Heart right ventricle (tissue), 16 donors: ENCODE measurements around the gene STK40. TPM values are rescaled to one million over a fixed set of nuclear protein-coding genes. Genes with fewer than 3 reads are reported as not detected.

Experiments used
- ATAC-seq, 8 donors: fragments of 200-7000 bp; cut with Tn5 transposase; one replicate each; pipeline ENCODE4 v1.9.1; 2020; ENCODE audit warnings: mild to moderate bottlenecking in 8 of 8, moderate library complexity in 8 of 8, moderate number of reproducible peaks in 1 of 8
- DNase-seq, 2 donors: peaks; one replicate each; pipeline ENCODE4 v3.0.0-alpha.2; 2020
- H3K27ac ChIP-seq, 10 donors: fragments of 200-600 bp; sonication (generic) in 2 of 10; one replicate each; pipeline versions ENCODE4 v1.5.0 to v1.8.0; 2020 to 2022; ENCODE audit warnings: mild to moderate bottlenecking in 3 of 10
- H3K27me3 ChIP-seq, 7 donors: fragments of 200-600 bp; one replicate each; pipeline ENCODE4 v1.8.0; 2021 to 2022; ENCODE audit warnings: mild to moderate bottlenecking in 2 of 7
- H3K36me3 ChIP-seq, 9 donors: fragments of 200-600 bp; sonication (generic) in 1 of 9; one replicate each; pipeline versions ENCODE4 v1.5.0 to v1.8.0; 2020 to 2022; ENCODE audit warnings: mild to moderate bottlenecking in 2 of 9
- H3K4me1 ChIP-seq, 9 donors: fragments of 200-600 bp; sonication (generic) in 1 of 9; one replicate each; pipeline versions ENCODE4 v1.5.0 to v1.8.0; 2020 to 2022; ENCODE audit warnings: mild to moderate bottlenecking in 4 of 9
- H3K4me3 ChIP-seq, 10 donors: fragments of 200-600 bp; sonication (generic) in 2 of 10; one replicate each; pipeline versions ENCODE4 v1.5.0 to v1.8.0; 2020 to 2022; ENCODE audit warnings: mild to moderate bottlenecking in 7 of 10, moderate library complexity in 2 of 10
- H3K9me3 ChIP-seq, 11 donors: fragments of 200-600 bp in 10 of 11; sonication (generic) in 2 of 11; one replicate each; pipeline versions ENCODE4 v1.5.0 to v1.8.0; 2013 to 2022; ENCODE audit warnings: mild to moderate bottlenecking in 2 of 11, control low read depth in 1 of 11, moderate library complexity in 1 of 11
- WGBS, 2 donors: extraction: QIAGEN DNeasy Blood & Tissue Kit; methylation state at CpG; one replicate each; pipeline ENCODE4 v1.1.7; 2013; ENCODE audit warnings: inconsistent platforms in 1 of 2; 5-methylcytosine and 5-hydroxymethylcytosine counted together
- intact Hi-C, 10 donors: fragments of 100-400 bp; cut with DNase I; formaldehyde crosslinking; loops; one replicate each; pipeline versions ENCODE4 v1.11.1 to v1.14.2; 2022
- polyA plus RNA-seq, 2 donors: library from polyadenylated mRNA; stranded (reverse); fragments of 200-250 nt; gene quantifications; one replicate each; pipeline ENCODE4 v1.2.3, GENCODE V29; 2013
- total RNA-seq, 10 donors: library from RNA; stranded (reverse); fragmentation: NEBNext Ultra II Directional in 3 of 10; extraction: Animal tissue kit (Norgen Biotek cat#: 25700) in 3 of 10; gene quantifications; one replicate each; pipeline versions ENCODE4 v1.2.1 to v1.2.4, GENCODE V29; 2021 to 2023
- TF ChIP-seq, protein P1 (sequence below), 9 donors: fragments of 200-600 bp; sonication (generic) in 2 of 9; IDR thresholded peaks; one replicate each; pipeline versions ENCODE4 v1.5.0 to v1.8.0; 2021 to 2022; ENCODE audit warnings: antibody characterized with exemption in 9 of 9, mild to moderate bottlenecking in 5 of 9, moderate library complexity in 1 of 9
- donor health status: Arrhythmogenic right ventricular cardiomyopathy.
- donor health status: ischemic (EF 13 %, LVEDD 7.1; RV severe dilation, severe dysfunction).
- donor health status: healthy with polysubstance abuse.
- donor health status: DM: no; HTN: yes; CAD: no.
- donor health status: DM: no; HTN: no; CAD: no.
- donor health status: ischemic (EF 25% LVEDD 6.9; RV normal size, moderate dysfunction).
- donor health status: ischemic (EF 25% LVEDD 5.7; RV mildly dilated, moderate dysfunction).
- donor health status: healthy.
- donor health status: DM: yes; HTN: yes; CAD: no.
- donor health status: Ischemic cardiomyopathy.
- donor health status: ischemic (EF 35%, LVEDD 5.7; RV mildly dilated, moderate dysfunction).
- donor health status: nonischemic (EF 11% LVEDD 7.7; RV severe dilation, severe dysfunction).
- donor health status: DM: yes; HTN: yes; CAD: no.
- donor health status: PGD.
- donor health status: ischemic (EF 29% LVEDD 5.4; RV normal size, mild dysfunction).
- donor health status: nonischemic (EF 23%, LVEDD 6.1; RV moderate dilation, normal function).

STK40 gene
- total and polyA plus RNA-seq, 12 donors = 15.5 to 81.6 (median 57.3) TPM

DNA sequence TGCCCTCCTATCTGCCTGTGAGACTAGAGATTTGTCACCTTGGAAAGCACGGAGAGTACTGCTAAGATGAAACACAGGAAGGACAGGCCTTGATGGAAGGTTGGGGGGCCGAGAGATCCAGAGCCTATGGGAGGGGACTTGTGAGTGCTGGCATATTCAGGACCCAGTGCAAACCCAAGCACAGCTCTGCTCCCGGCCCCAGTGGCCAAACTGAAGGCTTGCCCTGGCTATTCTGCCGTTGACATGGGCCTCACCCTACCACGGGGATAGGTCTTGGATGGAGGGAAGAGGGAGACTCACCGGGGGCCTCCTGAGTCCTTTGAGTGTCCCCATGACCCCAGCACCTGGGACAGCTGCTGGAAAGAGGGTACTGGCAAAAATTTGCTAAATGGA is 57.6 kb downstream of the STK40 start:
- no peak overlapping the region for H3K27ac ChIP-seq
- TF ChIP-seq, protein P1, sequence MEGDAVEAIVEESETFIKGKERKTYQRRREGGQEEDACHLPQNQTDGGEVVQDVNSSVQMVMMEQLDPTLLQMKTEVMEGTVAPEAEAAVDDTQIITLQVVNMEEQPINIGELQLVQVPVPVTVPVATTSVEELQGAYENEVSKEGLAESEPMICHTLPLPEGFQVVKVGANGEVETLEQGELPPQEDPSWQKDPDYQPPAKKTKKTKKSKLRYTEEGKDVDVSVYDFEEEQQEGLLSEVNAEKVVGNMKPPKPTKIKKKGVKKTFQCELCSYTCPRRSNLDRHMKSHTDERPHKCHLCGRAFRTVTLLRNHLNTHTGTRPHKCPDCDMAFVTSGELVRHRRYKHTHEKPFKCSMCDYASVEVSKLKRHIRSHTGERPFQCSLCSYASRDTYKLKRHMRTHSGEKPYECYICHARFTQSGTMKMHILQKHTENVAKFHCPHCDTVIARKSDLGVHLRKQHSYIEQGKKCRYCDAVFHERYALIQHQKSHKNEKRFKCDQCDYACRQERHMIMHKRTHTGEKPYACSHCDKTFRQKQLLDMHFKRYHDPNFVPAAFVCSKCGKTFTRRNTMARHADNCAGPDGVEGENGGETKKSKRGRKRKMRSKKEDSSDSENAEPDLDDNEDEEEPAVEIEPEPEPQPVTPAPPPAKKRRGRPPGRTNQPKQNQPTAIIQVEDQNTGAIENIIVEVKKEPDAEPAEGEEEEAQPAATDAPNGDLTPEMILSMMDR (IDR thresholded peaks at IDR 0.05) = no peak
- H3K9me3 ChIP-seq = no peaks in the 10 kb centered on the region
- peaks cover 8 to 36% (median 26%) of the 10 kb centered on the region in 9 donors for H3K4me1 ChIP-seq
- intact Hi-C loops = loop anchor here in 3 of 10 donors (5.0 kb wide), 1 partner anchor 39 kb away; no protein-coding TSS in a partner anchor
- no peaks in the 10 kb centered on the region for H3K27me3 ChIP-seq
- H3K36me3 ChIP-seq = no peaks in the 10 kb centered on the region
- WGBS, 2 donors = 90 to 95% methylated on average over 6 of the region's 6 CpGs
- DNase-seq (no peak), ATAC-seq (no peak)
- H3K4me3 ChIP-seq = no peak overlapping the region

DNA sequence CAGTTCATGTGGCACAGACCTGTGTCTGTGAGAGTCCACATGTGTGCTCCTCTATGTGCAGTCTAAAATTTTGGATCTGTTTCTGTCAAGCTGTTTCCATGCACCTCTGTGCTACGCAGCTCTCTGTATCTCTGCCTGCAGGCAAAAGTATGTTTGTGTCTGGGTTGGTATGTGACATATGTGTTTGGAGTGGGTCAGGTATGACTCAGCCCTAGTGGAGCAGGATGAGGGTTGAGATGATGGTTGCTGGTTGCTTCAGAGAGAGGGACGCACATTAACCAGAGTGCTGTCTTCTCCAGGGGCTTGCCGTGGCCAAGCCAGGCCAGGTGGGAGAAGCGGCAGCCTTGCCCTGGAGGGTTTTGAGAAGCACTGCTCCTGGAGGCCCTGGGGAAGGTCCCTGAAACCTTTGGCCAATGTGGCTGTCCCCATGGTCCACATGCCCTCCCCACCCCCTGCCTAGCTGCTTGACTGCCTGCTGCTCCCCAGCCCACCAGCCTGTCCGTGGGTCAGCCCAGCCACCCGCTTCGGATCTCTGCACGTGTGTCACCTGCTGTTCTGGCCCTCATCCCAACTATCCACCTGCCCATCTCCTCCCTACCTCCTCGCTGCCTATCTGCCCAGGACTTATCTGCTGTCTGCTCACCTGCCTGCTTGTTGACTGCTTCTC is 58.2 kb downstream of the STK40 start:
- Histone ChIP-seq H3K4me3 (no peak overlapping the region), H3K27ac (no peak overlapping the region), H3K27me3 (no peaks in the 10 kb centered on the region), H3K9me3 (no peaks in the 10 kb centered on the region), H3K4me1 (peaks cover 8 to 42% (median 27%) of the 10 kb centered on the region in 9 donors), H3K36me3 (no peaks in the 10 kb centered on the region)
- no peak for ATAC-seq
- TF ChIP-seq, protein P1 (IDR thresholded peaks at IDR 0.05) = no peak
- intact Hi-C loops = loop anchor here in 3 of 10 donors (5.0 kb wide), 1 partner anchor 40 kb away; no protein-coding TSS in a partner anchor
- DNase-seq = no peak
- 93 to 94% methylated on average over 9 of the region's 9 CpGs for WGBS, 2 donors

DNA sequence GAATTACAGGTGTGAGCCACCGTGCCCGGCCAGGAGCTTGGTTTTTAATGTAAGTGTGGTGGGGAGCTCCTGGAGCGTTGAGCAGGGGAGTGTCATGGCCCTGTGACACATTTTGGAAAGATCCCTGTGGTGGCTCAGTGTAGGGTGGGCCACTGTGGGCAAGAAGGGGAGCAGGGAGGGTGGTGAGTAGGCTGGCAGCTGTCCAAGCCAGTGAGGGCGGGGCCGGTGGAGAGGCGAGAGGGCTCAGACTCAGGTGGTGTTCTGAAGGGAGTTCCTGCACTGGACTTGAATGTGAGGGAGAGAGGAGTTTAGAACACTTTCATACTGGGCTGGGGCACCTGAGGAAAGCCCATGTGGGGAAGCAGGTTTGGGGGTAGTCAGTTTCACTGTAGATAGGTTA is 59.2 kb downstream of the STK40 start:
- Histone ChIP-seq H3K9me3 (no peaks in the 10 kb centered on the region), H3K27me3 (no peaks in the 10 kb centered on the region), H3K27ac (no peak overlapping the region), H3K4me1 (peaks cover 8 to 51% (median 37%) of the 10 kb centered on the region in 9 donors), H3K36me3 (peaks cover 0 to 9% (median 0%) of the 10 kb centered on the region in 9 donors), H3K4me3 (no peak overlapping the region)
- ATAC-seq = no peak
- 60 to 64% methylated on average over 6 of the region's 6 CpGs for WGBS, 2 donors
- TF ChIP-seq, protein P1 (IDR thresholded peaks at IDR 0.05) = no peak
- DNase-seq = no peak
- intact Hi-C loops = loop anchor here in 3 of 10 donors (5.0 kb wide), 1 partner anchor 41 kb away; no protein-coding TSS in a partner anchor

DNA sequence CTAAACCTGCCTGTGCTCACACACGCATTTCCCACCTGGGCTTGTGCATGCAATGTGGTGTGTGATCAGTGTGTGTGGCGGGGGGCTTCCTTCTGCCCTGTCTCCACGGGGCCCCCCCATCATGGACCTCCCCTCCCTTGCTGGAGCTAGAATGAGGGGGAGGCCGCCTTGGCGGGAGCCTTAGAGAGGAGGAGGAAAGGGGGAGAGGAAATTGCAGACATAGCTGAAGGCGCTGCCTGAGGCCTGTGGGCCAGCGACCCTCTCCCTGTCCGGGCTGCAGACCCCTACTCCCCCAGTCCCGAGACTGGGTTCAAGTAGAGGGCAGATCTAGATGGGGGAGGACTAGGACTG is 61.4 kb downstream of the STK40 start:
- TF ChIP-seq, protein P1 (IDR thresholded peaks at IDR 0.05) = no peak
- Histone ChIP-seq H3K27ac (peak overlapping the region; percentile 81 to 97 (median 94)), H3K9me3 (no peaks in the 10 kb centered on the region), H3K27me3 (no peaks in the 10 kb centered on the region), H3K4me3 (peak overlapping the region in 8 of 10 donors; percentile 75 to 99 (median 88)), H3K36me3 (peaks cover 0 to 13% (median 0%) of the 10 kb centered on the region in 9 donors), H3K4me1 (peaks cover 12 to 58% (median 41%) of the 10 kb centered on the region in 9 donors)
- DNase-seq (no peak), ATAC-seq (no peak)
- 29 to 45% methylated on average over 9 of the region's 9 CpGs for WGBS, 2 donors
- intact Hi-C loops = loop anchor here in 2 of 10 donors (5.0 kb wide), 2 partner anchors 43 to 63 kb away; partner anchors contain the start of gene STK40 (in 1 of the 2)
